Gastroesophageal sphincter (tissue), 3 donors: ENCODE data around the gene RAP2C.
"Not testable (repeated sequence)": the region's sequence is repeated elsewhere in the genome, so short reads cannot be mapped to it uniquely, and the experiment has no call there.

Experiments used
- CTCF ChIP-seq, 4 experiments: fragments of 200-600 bp in 2 of 4; fragments of 450-650 bp in 2 of 4; sonication (generic) in 1 of 4; IDR thresholded peaks; one replicate each; pipeline ENCODE4 v1.5.1; 2017 to 2019; ENCODE audit warnings: antibody characterized with exemption in 4 of 4, mild to moderate bottlenecking in 2 of 4, moderate library complexity in 2 of 4
- POLR2A ChIP-seq, 2 donors: fragments of 450-650 bp; IDR thresholded peaks; one replicate each; pipeline ENCODE4 v1.6.1; 2017; ENCODE audit warnings: antibody characterized with exemption in 2 of 2, mild to moderate bottlenecking in 2 of 2, moderate library complexity in 1 of 2
- POLR2AphosphoS5 ChIP-seq: sonication (generic); formaldehyde crosslinking; IDR thresholded peaks from one replicate; pipeline ENCODE4 v1.6.1; 2017; ENCODE audit warnings: antibody characterized with exemption

- not testable (repeated sequence) for TF ChIP-seq POLR2AphosphoS5; CTCF (IDR thresholded peaks at IDR 0.05); POLR2A (IDR thresholded peaks at IDR 0.05)
Measured at GRCh38 chrX:132163094-132163493, 56.2 kb downstream of the RAP2C start.
